Activated naive CD4-positive, alpha-beta T cell treated with anti-CD3 and anti-CD28 coated beads, Interleukin-2, amount 50 U/mL, for 72 hours (primary cell): ENCODE data around the gene EIF3K. TPM values are rescaled to one million over a fixed set of nuclear protein-coding genes. Genes with fewer than 3 reads are reported as not detected.

Experiments
- ATAC-seq, 2 donors: fragments of 150-1000 bp; cut with Tn5 transposase; 2 replicates each; pipeline ENCODE4 v1.10.0; 2021; ENCODE audit warnings: mild to moderate bottlenecking in 2 of 2, moderate library complexity in 2 of 2
- DNase-seq, 2 donors: peaks; one replicate each; pipeline ENCODE4 v3.0.0; 2021 to 2022; ENCODE audit warnings: low spot score in 2 of 2
- H3K27ac Mint-ChIP-seq, 2 donors: one replicate each; pipeline ENCODE4 v1.8.0; 2022; ENCODE audit warnings: mild to moderate bottlenecking in 2 of 2, mixed read lengths in 2 of 2
- H3K36me3 Mint-ChIP-seq, 2 donors: one replicate each; pipeline ENCODE4 v1.8.0; 2022; ENCODE audit warnings: mixed read lengths in 2 of 2
- H3K9me3 Mint-ChIP-seq, 2 donors: one replicate each; pipeline ENCODE4 v1.8.0; 2022; ENCODE audit warnings: mixed read lengths in 2 of 2
- total RNA-seq, 2 donors: library from RNA; stranded (reverse); gene quantifications; one replicate each; pipeline ENCODE4 v1.2.3, GENCODE V29; 2022

The EIF3K gene
- total RNA-seq, 2 donors from 2014 or later, result 282 to 299 TPM

- Mint-ChIP-seq H3K27ac (peak overlapping the region; percentile 93 to 94), H3K36me3 (peaks cover 15 to 25% of the 10 kb centered on the region in 2 donors), H3K9me3 (no peaks in the 10 kb centered on the region)
- peak in 1 of 2 donors; percentile 33 for DNase-seq
- peak; percentile 81 to 89 for ATAC-seq
Measured at GRCh38 chr19:38655148-38655824, 36.3 kb downstream of the EIF3K start.

GRCh38 chr19:38656171-38656981, 37.4 kb downstream of the EIF3K start:
- Mint-ChIP-seq H3K27ac (peak overlapping the region; percentile 93 to 94), H3K9me3 (no peaks in the 10 kb centered on the region), H3K36me3 (peaks cover 15 to 33% of the 10 kb centered on the region in 2 donors)
- DNase-seq, result peak in 1 of 2 donors; percentile 53
- peak; percentile 60 to 74 for ATAC-seq

GRCh38 chr19:38657633-38658222, 38.7 kb downstream of the EIF3K start:
- Mint-ChIP-seq H3K9me3 (no peaks in the 10 kb centered on the region), H3K27ac (peak overlapping the region; percentile 93 to 94), H3K36me3 (peaks cover 10 to 26% of the 10 kb centered on the region in 2 donors)
- ATAC-seq, result peak; percentile 15 to 46
- peak in 1 of 2 donors; percentile 29 for DNase-seq

- Mint-ChIP-seq H3K27ac (peak overlapping the region; percentile 93 to 94), H3K36me3 (peaks cover 6 to 21% of the 10 kb centered on the region in 2 donors), H3K9me3 (no peaks in the 10 kb centered on the region)
- DNase-seq, result no peak
- no peak for ATAC-seq
Measured at GRCh38 chr19:38658462-38659306, 39.7 kb downstream of the EIF3K start.

GRCh38 chr19:38660724-38661123, 41.7 kb downstream of the EIF3K start:
- no peak overlapping the region for H3K27ac Mint-ChIP-seq
- H3K9me3 Mint-ChIP-seq, result no peaks in the 10 kb centered on the region
- ATAC-seq, result no peak
- DNase-seq, result no peak
- peaks cover 5 to 9% of the 10 kb centered on the region in 2 donors for H3K36me3 Mint-ChIP-seq

- Mint-ChIP-seq H3K36me3 (peaks cover 5 to 9% of the 10 kb centered on the region in 2 donors), H3K27ac (no peak overlapping the region), H3K9me3 (no peaks in the 10 kb centered on the region)
- ATAC-seq (no peak), DNase-seq (no peak)
Measured at GRCh38 chr19:38661136-38661535, 42.1 kb downstream of the EIF3K start.

DNA sequence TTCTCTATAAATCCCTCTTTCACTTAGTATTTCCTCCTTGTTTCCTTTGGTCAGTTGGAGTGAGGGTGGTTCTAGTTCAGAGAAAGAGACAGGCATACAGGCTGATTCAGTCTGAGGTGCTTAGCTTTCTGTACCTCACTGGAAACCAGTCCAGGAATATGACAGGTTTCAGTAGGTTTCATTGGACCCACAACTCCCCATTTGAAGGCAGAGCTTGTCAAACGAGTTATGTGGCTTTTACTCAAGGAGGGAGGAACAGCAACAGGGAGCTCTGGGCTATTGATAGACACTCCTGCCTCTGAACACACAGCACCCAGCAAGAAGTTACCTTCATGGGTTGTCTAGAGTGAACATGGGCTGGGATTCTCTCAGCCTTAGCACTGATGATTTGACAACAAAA, 43.0 kb downstream of the EIF3K start:
- H3K36me3 Mint-ChIP-seq, result peaks cover 5 to 9% of the 10 kb centered on the region in 2 donors
- H3K9me3 Mint-ChIP-seq, result no peaks in the 10 kb centered on the region
- DNase-seq (no peak), ATAC-seq (no peak)
- no peak overlapping the region for H3K27ac Mint-ChIP-seq

DNA sequence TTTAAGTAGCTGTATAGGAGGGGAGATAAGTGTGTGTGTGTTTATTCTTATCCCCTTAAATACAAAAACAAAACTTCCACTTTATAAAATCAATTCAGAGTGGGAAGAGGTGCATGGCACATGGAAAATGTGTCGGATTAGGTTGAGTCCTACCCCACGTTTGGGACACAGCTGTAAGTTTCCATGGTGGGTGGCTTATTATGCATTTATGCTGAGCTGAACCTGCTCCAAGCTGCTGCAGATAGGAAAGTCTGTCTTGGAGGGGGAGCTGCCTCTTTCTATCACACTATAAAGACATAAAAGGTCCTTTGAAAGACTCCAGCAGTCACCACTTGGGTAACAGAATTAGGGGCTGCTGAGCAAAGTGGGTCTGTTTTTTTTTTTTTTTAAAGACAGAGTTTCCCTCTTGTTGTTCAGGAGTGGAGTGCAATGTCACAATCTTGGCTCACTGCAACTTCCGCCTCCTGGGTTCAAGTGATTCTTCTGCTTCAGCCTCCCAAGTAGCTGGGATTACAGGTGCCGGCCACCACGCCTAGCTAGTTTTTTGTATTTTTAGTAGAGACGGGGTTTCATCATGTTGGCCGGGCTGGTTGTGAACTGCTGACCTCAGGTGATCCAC, 43.7 kb downstream of the EIF3K start:
- peaks cover 5 to 9% of the 10 kb centered on the region in 2 donors for H3K36me3 Mint-ChIP-seq
- DNase-seq, result no peak
- no peak overlapping the region for H3K27ac Mint-ChIP-seq
- no peak for ATAC-seq
- H3K9me3 Mint-ChIP-seq, result no peaks in the 10 kb centered on the region

- Mint-ChIP-seq H3K27ac (no peak overlapping the region), H3K36me3 (peaks cover 5 to 9% of the 10 kb centered on the region in 2 donors), H3K9me3 (no peaks in the 10 kb centered on the region)
- no peak for DNase-seq
- ATAC-seq, result no peak
Measured at GRCh38 chr19:38663156-38663651, 44.2 kb downstream of the EIF3K start.

- peaks cover 0 to 9% of the 10 kb centered on the region in 2 donors for H3K36me3 Mint-ChIP-seq
- H3K27ac Mint-ChIP-seq, result no peak overlapping the region
- ATAC-seq (no peak), DNase-seq (no peak)
- no peaks in the 10 kb centered on the region for H3K9me3 Mint-ChIP-seq
Measured at GRCh38 chr19:38663957-38664502, 45.0 kb downstream of the EIF3K start.

GRCh38 chr19:38664503-38665211, 45.7 kb downstream of the EIF3K start:
- Mint-ChIP-seq H3K9me3 (no peaks in the 10 kb centered on the region), H3K36me3 (peaks cover 3 to 15% of the 10 kb centered on the region in 2 donors), H3K27ac (no peak overlapping the region)
- DNase-seq (no peak), ATAC-seq (no peak)

- Mint-ChIP-seq H3K9me3 (no peaks in the 10 kb centered on the region), H3K27ac (no peak overlapping the region), H3K36me3 (peaks cover 7 to 20% of the 10 kb centered on the region in 2 donors)
- ATAC-seq, result no peak
- DNase-seq, result no peak
Measured at GRCh38 chr19:38665219-38665931, 46.4 kb downstream of the EIF3K start.

- H3K9me3 Mint-ChIP-seq, result no peaks in the 10 kb centered on the region
- H3K36me3 Mint-ChIP-seq, result peaks cover 7 to 14% of the 10 kb centered on the region in 2 donors
- peak overlapping the region in 1 of 2 donors; percentile 44 for H3K27ac Mint-ChIP-seq
- DNase-seq (no peak), ATAC-seq (no peak)
Measured at GRCh38 chr19:38665950-38666662, 47.1 kb downstream of the EIF3K start.
